IPS DF 19.7 (cell line): ENCODE results near the gene MT1M.
"Not testable (repeated sequence)": the region's sequence is repeated elsewhere in the genome, so short reads cannot be mapped to it uniquely, and the experiment has no call there.

Source experiments
- DNase-seq: peaks from one replicate; pipeline ENCODE4 v3.0.0-alpha.2; 2013; ENCODE audit warnings: low read depth, low spot score

MT1M gene

GRCh38 chr16:56673921-56674320 lies 41.5 kb downstream of the MT1M start:
- no peak for DNase-seq

GRCh38 chr16:56674570-56674969 lies 42.1 kb downstream of the MT1M start:
- DNase-seq = not testable (repeated sequence)

GRCh38 chr16:56675685-56676210 lies 43.3 kb downstream of the MT1M start:
- DNase-seq = no peak

GRCh38 chr16:56677474-56677873 lies 45.0 kb downstream of the MT1M start:
- no peak for DNase-seq

- DNase-seq = no peak
These were observed 46.7 kb downstream of the MT1M start for GRCh38 chr16:56679078-56679730.

GRCh38 chr16:56679818-56680217 lies 47.4 kb downstream of the MT1M start:
- no peak for DNase-seq

GRCh38 chr16:56681939-56682702 lies 49.7 kb downstream of the MT1M start, which contains the start of gene MT1X:
Gene MT1X, plus strand, starts transcription at chr16:56682470. Its CDS starts 71 bp downstream, at chr16:56682541.
- no peak for DNase-seq

GRCh38 chr16:56682703-56683397 lies 50.4 kb downstream of the MT1M start:
- DNase-seq = no peak
